ENCODE results near the gene SYCE1L.
"Not testable (repeated sequence)": the region's sequence is repeated elsewhere in the genome, so short reads cannot be mapped to it uniquely, and the experiment has no call there.

Gene SYCE1L, protein sequence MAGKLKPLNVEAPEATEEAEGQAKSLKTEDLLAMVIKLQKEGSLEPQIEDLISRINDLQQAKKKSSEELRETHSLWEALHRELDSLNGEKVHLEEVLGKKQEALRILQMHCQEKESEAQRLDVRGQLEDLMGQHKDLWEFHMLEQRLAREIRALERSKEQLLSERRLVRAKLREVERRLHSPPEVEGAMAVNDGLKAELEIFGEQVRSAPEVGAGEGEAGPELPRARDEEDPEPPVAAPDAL

DNA sequence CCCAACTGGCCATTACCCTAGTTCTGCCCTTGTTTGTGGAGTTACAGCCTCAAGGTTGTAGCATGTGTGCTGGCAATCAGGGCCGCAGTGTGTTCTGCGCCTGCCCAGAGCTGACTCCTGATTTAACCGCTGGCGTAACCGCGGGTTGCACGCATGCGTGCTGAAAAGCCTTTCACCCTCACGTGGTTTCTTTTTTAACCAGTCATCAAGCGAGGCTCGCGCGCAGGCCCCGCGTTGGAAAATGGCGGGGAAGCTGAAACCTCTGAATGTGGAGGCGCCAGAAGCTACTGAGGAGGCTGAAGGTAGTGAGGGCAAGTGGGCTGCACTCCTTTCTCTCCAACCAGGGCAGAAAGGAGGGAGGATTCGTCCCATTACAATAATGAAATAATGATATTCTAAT is at the start of gene SYCE1L:
Gene SYCE1L (plus strand): TSS at position 198 of the 400 bp plus-strand sequence. CDS start 44 bp downstream, at position 242.
- DNase-seq: no peak

DNA sequence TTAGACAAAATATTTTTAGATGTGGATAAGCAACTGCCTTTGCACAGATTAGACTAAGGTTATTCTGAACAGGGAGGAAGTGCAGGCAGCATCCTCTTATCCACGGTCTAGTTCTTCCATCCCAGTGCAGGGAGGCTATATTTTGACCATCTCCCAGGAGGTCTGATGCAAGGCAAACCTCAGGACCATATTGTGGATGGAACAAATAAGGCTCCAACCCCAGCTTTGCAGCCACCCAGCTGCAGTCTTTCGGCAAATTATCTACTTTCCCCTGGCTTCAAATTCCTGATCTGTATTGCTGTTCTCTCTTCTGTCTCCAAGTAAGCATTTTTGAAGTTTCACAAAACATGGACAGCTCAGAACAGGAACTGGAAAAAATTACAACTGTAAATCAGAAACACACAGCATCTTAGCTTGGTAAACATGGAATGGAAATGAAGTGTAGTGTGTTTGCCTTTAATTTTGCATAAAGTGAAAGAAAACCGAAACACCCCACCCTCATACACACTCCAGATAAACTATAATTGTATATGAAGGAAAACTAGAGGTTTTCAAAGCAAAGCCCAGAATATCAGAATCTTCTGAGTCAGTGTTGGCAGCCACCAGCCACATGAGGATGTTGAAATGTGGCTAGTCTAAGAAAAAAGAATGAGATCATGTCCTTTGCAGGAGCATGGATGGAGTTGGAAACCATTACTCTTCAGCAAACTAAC is 41.7 kb upstream of the SYCE1L start:
- DNase-seq: no peak

DNA sequence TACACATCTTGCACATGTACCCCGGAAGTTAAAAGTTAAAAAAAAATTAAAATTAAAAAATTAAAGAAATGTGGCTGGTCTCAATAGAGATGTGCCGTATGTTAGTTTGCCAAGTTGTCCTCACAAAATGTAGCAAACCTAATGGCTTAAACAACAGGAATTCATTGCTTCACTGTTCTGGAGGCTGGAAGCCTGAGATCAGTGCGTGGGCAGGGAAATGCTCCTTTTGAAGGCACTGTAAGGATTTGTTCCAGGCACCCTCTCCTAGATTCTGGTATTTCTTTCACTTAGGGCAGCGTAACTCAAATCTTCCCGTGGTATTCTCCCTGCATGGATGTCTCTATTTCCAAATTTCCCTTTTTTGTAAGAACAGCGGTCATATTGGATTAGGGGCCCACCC is 40.9 kb upstream of the SYCE1L start:
- DNase-seq: no peak

DNA sequence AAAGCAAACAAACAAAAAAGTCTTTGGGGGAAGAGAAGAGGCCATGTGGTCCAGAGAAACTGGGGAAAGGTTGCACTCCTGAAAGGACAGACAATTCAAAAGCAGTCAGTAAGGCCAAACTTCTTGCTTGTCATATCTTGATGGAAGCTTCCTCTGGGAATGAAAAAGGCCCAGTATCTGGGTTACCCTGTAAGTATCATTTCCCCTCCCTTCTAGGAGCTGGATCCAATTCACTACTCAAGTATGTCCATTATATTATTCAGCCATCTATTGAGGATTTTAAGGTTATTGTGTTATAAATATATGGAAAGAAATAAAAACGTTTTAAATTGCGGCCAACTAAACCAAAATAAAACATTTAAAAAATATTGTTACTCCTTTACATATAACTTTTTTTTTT is 34.2 kb upstream of the SYCE1L start:
- DNase-seq: no peak

DNA sequence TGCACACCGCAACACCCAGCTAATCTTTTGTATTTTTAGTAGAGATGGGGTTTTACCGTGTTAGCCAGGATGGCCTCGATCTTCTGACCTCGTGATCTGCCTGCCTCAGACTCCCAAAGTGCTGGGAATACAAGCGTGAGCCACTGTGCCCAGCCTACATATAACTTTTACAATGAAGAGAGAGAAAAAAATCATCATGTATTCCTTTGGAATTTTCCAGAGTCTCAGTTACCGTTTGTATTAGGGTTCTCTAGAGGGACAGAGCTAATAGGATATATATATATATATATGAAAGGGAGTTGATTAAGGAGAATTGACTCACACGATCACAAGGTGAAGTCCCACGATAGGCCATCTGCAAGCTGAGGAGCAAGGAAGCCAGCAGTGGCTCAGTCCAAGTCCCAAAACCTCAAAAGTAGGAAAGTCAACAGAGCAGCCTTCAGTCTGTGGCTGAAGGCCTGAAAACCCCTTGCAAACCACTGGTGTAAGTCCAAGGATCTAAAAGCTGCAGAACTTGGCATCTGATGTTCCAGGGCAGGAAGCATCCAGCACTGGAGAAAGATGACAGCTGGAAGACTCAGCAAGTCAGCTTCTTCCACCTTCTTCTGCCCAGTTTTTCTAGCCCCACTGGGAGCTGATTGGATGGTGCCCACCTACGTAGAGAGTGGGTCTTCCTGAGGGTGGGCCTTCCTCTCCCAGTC is 33.5 kb upstream of the SYCE1L start:
- DNase-seq: not testable (repeated sequence)

DNA sequence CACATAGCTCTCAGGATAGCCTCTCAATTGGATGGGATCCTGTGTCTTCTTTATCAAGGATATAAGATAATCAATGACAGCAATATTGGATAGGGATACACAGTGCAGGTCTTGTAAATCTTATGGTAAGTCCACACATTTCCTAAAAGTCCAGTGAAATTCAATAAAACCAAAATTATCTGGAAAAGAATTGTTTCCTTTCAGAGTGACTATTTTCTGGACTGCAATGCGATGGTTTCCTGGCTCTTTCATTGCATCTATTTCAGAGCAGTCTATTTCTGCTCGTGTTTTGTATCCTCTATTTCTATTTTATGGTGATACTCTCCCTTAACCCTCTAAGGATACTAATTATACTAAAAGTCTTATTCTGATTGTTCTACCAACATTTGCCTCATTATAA is 32.5 kb upstream of the SYCE1L start:
- no peak for DNase-seq

DNA sequence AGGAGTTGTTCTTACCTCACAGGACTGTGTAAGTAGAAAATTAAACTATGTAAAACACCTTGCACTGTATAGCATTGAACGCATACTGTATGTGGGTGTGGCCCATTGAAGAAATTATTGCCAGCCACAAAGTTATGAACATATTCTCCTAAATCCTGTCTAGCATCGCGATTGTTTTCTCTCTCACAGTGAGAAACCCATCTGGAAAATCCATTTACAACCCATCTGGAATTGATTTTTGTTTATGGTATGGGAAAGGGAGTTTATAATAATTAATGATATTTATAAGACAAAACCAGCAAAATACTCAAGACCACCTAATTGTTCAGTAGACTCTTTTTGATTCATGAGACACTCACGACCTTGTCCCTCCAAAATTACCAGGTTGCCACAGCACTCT is 30.3 kb upstream of the SYCE1L start:
- DNase-seq: no peak

DNA sequence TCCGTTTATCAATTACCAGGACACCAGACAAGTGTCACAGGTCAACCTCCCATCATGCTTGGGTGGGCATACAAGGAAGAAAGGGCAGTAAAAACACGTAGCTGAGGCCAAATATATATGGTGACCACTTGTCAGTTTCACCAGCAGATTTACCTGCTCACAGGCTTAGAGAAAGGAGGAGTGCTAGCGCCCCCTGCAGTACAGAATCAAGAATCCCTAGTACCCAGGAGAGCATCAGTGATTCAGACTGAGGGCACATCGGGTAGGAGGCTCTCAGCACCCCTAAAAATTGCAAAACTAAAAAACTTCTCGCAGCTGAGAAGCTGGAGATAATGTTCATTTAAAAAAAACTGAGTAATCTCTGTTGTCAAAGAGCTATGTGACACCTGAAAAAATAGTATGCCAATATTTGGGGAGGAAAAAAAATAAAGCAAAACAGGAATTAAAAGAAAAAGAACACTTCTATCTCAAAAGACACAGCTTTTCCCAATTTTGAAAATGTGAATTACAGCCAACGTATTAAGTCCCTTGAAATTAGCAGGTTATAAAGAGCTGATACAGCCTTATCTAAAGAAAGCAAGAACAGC is 29.5 kb upstream of the SYCE1L start:
- DNase-seq: peak; percentile 19

DNA sequence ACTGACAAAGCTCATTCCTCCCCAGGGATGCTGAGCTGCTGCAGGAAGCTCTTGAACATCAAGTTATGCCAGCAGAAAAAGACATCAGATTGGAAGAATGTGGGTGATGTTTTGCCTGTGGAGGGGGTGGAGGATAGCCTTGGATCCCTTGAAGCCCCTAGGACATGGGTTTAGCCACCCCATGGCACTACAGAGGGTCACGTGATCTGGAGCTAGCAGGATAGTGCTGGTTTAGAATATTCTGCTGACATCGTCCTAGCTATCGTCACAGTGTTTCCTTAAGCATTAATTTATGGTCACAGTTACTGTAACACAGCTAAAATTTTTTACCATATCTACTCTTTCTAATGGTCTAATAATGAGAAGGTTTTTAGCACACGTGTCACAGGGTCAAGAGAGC is 28.4 kb upstream of the SYCE1L start:
- DNase-seq: no peak

DNA sequence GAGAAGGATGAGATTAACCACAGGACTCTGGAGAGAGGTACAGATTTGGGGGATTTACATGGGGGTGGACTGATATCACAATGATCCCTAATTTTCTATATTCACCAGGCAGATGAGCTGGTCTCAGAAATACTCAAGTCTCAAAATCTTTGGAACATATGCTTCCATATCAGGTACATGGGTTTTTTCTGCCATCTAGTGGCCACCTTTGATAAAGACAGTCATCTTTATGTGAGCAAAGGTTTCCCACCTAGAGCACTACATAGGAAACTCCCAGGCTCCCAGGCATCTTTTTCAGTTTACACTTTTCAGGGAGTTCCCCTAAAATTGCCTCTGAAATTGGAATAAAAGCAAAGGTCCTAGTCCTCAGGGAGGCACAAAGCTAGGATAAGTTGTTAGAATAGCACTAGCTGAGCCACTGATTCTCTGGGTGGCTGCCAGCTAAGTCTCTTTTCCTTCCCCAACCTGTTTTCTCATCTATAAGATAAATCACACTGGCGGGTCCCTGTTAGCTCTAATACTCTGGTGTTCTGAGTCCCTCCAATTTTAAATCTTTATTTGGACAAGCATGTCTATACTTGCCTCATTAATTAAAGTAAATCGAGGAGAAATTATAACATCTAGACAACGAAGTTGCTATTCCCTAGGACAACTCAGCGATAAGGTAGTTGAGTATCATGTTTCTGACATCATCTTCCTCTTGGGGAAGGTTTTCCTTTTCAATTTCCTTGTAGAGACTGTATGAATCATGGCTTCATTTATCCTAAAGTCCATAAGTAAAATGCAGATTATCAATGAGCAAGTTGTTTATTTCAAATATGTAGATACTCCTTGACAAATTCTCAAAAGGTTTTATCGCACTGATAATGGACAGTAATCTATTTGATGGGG is 27.2 kb upstream of the SYCE1L start:
- DNase-seq: peak; percentile 51

DNA sequence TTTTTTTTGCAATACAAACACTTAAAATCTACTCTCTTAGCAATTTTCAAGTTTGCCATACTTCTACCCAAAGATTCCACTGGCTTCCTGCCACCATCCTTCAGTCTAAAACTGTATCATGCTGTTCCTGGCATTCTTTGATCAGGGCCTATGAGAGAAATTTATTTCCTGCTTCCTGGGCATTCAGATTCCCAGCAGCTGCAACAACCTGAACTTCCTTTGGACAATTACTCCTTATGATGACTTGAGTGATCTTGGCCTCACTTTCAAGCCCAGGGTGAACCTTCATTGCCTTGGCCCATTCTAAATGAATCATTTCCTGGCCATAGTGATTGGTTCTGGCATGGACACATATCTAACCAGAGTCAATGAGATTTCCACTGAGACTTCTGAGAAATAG is 26.3 kb upstream of the SYCE1L start:
- no peak for DNase-seq

DNA sequence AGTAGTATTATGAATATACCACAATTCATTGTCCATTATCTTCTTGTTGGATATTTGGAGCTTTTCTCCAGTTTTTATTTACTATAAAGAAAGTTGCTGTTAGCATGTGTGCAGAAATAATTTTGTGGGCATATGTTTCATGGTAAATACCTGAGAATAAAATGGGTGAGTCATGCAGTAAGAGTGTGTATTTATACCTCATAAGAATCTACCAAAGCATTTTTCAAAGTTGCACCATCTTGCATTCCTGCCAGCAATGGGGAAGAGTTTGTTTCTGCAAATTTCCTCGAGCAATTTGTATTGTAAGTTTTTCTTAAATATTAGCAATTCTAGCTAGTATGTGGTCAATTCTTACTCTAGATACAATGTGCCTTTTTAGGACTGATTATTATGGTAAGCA is 16.1 kb upstream of the SYCE1L start:
- DNase-seq: no peak

DNA sequence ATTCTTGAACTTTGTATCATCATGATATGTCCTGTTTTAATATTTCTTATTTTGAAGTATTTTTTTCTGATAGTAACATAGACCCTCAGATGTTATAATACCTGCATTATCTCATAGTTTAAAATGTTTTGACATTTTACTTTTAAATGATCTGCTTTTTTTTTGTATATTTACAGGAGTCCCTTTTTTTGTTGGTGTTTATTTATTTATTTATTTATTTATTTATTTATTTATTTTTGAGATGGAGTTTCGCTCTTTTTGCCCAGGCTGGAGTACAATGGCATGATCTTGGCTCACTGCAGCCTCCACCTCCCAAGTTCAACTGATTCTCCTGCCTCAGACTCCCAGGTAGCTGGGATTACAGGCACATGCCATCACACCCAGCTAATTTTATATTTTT is 12.9 kb upstream of the SYCE1L start:
- DNase-seq: not testable (repeated sequence)

DNA sequence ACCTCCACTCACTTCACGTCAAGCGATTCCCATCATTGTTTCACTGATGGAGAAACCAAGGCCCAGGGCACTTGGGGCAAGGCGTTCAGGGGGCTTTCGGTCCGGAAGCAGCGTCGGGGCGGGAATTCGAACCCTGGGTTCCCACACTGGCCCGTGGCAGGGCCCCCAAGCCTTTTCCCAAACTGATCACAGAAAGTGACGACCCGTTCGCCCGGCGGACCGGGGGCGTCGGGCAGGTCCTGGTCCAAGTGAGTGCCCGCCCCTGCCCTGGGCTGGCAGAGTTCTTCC is 9.1 kb upstream of the SYCE1L start:
- DNase-seq: no peak

DNA sequence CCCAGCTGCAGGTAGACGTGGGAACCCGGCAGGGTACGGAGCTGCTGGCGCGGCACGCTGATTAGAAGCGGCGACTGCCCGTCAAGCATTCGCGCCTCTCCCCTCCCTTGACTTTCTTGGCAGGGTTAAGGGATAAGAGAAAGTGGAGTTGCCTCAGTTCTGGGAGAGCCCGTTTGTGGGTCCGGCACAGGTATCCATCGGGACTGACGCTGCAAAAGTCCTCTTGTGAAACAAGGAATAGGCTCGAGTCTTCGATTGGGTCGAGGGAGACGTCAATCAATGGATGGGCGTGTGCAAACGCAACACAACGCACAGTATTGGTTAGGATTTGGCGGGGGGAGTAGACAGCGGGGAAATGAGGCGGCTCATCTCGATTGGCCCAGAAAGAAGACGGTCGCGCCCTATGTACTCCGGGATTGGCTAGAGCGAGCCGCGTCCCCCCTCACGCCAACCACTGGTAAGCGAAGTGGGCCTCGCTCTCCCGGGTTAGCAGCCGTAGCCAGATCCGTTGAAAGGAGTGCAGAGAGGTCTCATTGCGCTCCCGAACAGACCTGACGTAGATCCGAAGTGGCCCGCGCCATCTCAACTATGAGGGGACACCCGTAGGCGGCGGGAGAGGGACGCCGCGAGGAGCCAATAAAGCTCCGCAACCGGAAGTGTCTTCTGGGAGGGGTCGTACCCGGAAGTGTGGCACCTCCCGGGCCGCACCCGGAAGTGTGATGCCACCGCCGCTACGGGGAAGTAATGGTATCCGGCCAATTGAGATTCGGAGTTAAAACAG is 8.5 kb upstream of the SYCE1L start, which contains the start of gene MON1B:
Gene MON1B (plus strand): TSS at position 713 of the 781 bp plus-strand sequence. CDS start 296 bp downstream, outside the sequence.
- peak; percentile 90 for DNase-seq

DNA sequence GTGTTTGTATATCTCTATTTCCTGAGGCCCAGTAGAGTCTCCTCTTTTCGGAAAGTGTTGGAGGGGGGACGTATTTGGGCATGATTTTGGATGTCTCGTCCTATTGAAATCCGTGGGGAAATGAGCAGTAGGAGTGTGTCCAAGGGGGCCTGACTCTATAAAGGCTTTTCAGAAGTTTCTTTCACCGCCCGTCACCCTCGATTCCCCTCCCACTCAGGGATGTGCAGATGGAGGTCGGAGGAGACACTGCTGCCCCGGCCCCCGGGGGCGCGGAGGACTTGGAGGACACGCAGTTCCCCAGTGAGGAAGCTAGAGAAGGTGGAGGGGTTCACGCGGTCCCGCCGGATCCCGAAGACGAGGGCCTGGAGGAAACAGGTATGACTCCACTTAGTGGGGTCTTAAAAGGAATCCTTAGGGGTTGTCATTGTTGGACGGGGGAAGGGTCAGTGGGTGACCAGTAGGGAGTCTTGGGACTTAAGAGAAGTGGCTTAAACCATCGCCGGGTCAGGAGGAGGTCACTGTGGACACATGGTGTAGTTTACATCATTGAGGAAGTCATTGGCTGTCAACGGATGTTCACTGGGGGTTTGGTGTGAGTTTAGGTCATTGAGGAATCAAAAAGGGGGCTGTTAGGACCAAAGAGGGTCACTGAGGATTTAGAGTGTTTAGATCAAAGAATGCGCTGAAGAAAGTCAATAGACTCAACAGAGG is 7.8 kb upstream of the SYCE1L start:
- peak; percentile 60 for DNase-seq

DNA sequence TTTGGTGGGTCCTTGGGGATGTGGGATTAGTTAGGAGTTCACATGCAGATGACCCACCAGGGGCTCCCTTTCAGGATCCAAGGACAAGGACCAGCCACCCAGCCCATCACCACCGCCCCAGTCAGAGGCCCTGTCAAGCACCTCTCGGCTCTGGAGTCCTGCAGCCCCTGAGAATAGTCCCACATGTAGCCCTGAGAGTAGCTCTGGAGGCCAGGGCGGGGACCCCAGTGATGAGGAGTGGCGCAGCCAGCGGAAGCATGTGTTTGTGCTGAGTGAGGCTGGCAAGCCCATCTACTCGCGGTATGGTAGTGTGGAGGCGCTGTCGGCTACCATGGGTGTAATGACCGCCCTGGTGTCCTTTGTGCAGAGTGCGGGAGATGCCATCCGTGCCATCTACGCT is 5.8 kb upstream of the SYCE1L start:
- DNase-seq: no peak

DNA sequence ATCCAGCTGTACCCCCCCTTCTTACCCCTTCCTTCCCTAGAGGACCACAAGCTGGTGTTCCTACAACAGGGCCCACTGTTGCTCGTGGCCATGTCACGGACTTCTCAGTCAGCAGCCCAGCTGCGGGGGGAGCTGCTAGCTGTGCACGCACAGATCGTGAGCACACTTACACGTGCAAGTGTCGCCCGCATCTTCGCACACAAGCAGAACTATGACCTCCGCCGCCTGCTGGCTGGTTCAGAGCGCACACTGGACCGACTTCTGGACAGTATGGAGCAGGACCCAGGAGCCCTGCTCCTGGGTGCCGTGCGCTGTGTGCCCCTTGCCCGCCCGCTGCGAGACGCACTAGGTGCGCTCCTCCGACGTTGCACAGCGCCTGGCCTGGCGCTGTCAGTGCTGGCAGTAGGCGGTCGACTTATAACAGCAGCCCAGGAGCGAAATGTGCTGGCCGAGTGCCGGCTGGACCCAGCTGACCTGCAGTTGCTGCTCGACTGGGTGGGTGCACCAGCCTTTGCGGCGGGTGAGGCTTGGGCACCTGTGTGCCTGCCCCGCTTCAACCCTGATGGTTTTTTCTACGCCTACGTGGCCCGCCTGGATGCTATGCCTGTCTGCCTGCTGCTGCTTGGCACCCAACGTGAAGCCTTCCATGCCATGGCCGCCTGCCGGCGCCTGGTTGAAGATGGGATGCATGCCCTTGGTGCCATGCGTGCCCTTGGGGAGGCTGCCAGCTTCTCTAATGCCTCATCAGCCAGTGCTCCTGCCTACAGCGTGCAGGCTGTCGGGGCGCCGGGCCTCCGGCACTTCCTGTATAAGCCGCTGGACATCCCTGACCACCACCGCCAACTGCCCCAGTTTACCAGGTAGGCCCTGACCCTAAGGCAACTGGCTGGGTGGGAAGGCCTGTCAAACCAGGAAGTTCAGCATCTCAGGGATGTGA is 4.6 kb upstream of the SYCE1L start:
- DNase-seq: no peak

DNA sequence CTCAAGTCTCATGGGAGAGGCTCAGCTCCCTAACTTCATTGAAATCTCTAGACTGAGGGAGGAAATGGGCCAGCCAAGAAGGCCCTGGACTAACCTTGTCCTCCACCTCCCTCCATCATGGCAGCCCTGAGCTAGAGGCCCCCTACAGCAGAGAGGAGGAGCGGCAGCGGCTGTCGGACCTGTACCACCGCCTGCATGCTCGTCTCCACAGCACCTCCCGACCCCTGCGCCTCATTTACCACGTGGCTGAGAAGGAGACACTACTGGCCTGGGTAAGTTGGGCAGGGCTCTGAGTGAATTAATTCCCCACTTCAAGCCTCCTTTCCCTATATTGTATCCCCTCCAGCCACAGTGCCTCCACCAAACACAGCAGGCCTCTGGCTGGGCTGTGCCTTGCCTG is 3.8 kb upstream of the SYCE1L start:
- no peak for DNase-seq

DNA sequence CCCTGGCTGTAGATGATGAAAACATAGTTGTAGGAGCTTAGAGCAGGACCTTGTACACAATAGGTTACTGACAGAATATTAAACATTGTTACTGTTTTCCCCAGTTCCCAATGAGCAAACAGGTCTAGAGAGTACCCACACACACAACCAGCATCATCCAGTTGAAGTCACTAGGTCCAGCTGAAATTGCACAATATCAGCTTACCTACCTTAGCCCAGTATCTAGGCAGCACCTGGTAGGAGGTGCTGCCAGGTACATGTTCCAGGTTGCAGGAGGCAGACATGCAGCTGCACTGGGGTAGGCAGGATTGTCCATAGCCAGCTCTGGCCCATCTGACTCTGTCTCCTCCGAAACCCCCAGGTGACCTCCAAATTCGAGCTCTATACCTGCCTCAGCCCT is 1.5 kb upstream of the SYCE1L start:
- no peak for DNase-seq

Data from KG1 (cell line).